Left ventricle myocardium inferior (tissue), 1 donor: ENCODE data around the gene HSDL1. TPM values are rescaled to one million over a fixed set of nuclear protein-coding genes. Genes with fewer than 3 reads are reported as not detected.

Source experiments
- DNase-seq: peaks from one replicate; pipeline ENCODE4 v3.0.0-alpha.2; 2020
- H3K27ac ChIP-seq: fragments of 200-600 bp; replicated peaks from 2 replicates; pipeline ENCODE4 v1.8.0; 2021
- H3K27me3 ChIP-seq: fragments of 200-600 bp; 2 replicates; pipeline ENCODE4 v1.8.0; 2021; ENCODE audit warnings: low read depth
- H3K36me3 ChIP-seq: fragments of 200-600 bp; 2 replicates; pipeline ENCODE4 v1.8.0; 2021
- H3K4me1 ChIP-seq: fragments of 200-600 bp; 2 replicates; pipeline ENCODE4 v1.8.0; 2021
- H3K4me3 ChIP-seq: fragments of 200-600 bp; 2 replicates; pipeline ENCODE4 v1.8.0; 2021; ENCODE audit warnings: mild to moderate bottlenecking, moderate library complexity
- H3K9me3 ChIP-seq: fragments of 200-600 bp; replicated peaks from 2 replicates; pipeline ENCODE4 v1.8.0; 2021
- CTCF ChIP-seq: fragments of 200-600 bp; IDR thresholded peaks from 2 replicates; pipeline ENCODE4 v1.8.0; 2021; ENCODE audit warnings: antibody characterized with exemption, mild to moderate bottlenecking, borderline replicate concordance
- intact Hi-C: fragments of 100-400 bp; cut with micrococcal nuclease; formaldehyde crosslinking; loops from one replicate; pipeline ENCODE4 v1.11.0; 2022
- total RNA-seq: library from RNA; stranded (reverse); fragmentation: NEBNext Ultra II Directional; extraction: Animal tissue kit (Norgen Biotek cat#: 25700); gene quantifications from one replicate; pipeline ENCODE4 v1.2.1, GENCODE V29; 2021
- donor health status: DM: no; HTN: yes; CAD: no; lungs with severe emphysema.

The HSDL1 gene
- total RNA-seq, 1 donor from 2014 or later: 23.8 TPM

GRCh38 chr16:84137287-84137686, 7.7 kb downstream of the HSDL1 start:
- no peak overlapping the region for H3K4me3 ChIP-seq
- intact Hi-C loops: no loop called here
- H3K27ac ChIP-seq: no peak overlapping the region
- H3K27me3 ChIP-seq: no peaks in the 10 kb centered on the region
- H3K36me3 ChIP-seq: no peaks in the 10 kb centered on the region
- H3K4me1 ChIP-seq: peaks cover 37% of the 10 kb centered on the region
- no peaks in the 10 kb centered on the region for H3K9me3 ChIP-seq
- DNase-seq: no peak
- no peak for TF ChIP-seq CTCF

- Histone ChIP-seq H3K4me3 (no peak overlapping the region), H3K36me3 (no peaks in the 10 kb centered on the region), H3K27ac (peak overlapping the region; percentile 19), H3K9me3 (no peaks in the 10 kb centered on the region), H3K4me1 (peaks cover 34% of the 10 kb centered on the region), H3K27me3 (no peaks in the 10 kb centered on the region)
- intact Hi-C loops: no loop called here
- no peak for TF ChIP-seq CTCF
- DNase-seq: no peak
Measured at GRCh38 chr16:84136331-84137125, 8.4 kb downstream of the HSDL1 start.

GRCh38 chr16:84132527-84133285, 12.3 kb downstream of the HSDL1 start:
- Histone ChIP-seq H3K27ac (no peak overlapping the region), H3K9me3 (no peaks in the 10 kb centered on the region), H3K4me1 (peaks cover 6% of the 10 kb centered on the region), H3K4me3 (no peak overlapping the region), H3K27me3 (no peaks in the 10 kb centered on the region), H3K36me3 (peaks cover 27% of the 10 kb centered on the region)
- intact Hi-C loops: no loop called here
- no peak for DNase-seq
- no peak for TF ChIP-seq CTCF

DNA sequence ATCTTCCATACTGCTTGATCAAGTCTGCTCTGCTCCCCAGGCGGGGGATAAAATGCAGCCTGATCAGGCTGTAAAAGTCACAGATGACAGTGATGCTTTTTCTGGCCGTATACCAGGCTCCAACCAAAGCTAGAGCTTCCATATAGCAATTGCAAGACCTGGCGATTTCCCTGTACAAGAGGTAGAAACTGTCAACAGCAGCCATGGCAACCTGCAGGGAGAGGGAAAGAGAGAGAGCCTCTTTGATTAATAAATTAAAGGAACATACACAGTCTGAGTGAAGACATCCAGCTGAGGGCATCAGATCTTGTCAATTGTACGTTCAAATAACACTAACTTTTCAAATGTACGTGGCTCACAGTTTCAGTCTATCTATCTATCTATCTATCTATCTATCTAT, 13.9 kb downstream of the HSDL1 start:
- no peak for DNase-seq
- H3K9me3 ChIP-seq: no peaks in the 10 kb centered on the region
- no peak for TF ChIP-seq CTCF
- no peak overlapping the region for H3K4me3 ChIP-seq
- no peak overlapping the region for H3K27ac ChIP-seq
- H3K4me1 ChIP-seq: no peaks in the 10 kb centered on the region
- intact Hi-C loops: no loop called here
- no peaks in the 10 kb centered on the region for H3K27me3 ChIP-seq
- peaks cover 35% of the 10 kb centered on the region for H3K36me3 ChIP-seq

DNA sequence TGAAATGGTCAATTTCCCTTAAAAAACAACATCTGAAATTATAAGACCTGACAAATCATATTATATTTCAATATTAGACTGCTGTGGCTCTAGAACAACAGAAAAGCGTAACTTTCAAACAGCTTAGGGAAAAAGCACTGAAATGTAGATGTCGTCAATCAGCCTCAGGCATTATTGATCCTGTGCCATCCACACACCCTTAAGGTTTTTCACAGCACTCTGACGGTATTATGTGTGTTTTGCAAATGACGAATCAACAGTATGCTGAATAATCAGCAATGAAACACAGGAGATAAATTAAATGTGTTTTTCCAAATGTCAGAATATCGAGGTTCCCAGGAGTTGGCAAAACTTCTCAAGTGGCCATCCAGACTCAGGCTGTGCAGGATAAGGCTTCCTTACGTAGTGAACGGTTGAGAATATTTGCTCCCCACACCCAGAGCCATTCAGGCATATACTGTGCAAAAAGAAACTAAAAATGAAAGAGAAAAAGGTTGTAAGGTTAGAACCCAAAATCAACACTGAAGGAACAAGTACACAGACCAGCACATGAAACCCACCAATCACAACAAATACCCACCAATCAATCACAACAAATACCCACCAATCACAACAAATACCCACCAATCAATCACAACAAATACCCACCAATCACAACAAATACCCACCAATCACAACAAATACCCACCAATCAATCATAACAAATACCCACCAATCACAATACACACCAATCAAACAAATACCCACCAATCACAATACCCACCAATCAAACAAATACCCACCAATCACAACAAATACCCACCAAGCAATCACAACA, 20.5 kb downstream of the HSDL1 start:
- TF ChIP-seq CTCF: no peak
- intact Hi-C loops: no loop called here
- no peaks in the 10 kb centered on the region for H3K27me3 ChIP-seq
- no peak overlapping the region for H3K27ac ChIP-seq
- H3K36me3 ChIP-seq: peaks cover 49% of the 10 kb centered on the region
- H3K4me1 ChIP-seq: no peaks in the 10 kb centered on the region
- no peak for DNase-seq
- H3K4me3 ChIP-seq: no peak overlapping the region
- no peaks in the 10 kb centered on the region for H3K9me3 ChIP-seq
